NCI-H526 (cell line): ENCODE measurements around the gene SYNPR.

ENCODE experiments used
- DNase-seq, 2 experiments: peaks; one replicate each; lab custom pipeline; 2025; lab: John Stamatoyannopoulos, UW

Gene SYNPR

DNA sequence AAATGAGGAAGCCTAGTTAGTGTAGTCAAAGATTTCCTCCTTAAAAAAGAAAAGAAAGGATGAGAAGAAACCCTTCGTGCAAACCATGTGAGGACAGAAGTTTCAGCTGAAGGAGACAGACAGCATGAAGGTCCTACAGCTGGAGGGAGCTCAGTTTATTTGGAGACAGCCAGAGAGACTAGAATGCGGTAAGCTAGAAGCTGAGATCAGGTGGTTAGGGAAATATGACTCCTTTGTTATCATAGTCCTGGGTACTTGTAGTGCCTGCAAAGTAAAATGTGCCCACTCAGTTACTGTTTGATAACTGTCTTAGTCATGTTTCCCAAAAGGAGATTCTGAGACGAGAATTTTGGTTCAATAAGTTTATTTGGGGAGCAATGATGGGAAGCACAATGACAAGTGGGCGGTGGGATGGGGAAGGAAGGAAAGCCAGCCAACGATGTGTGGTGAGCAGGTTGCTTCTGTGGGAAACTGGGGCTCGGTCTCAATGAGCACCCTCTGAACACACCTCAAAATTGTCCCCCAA lies 195.6 kb downstream of the SYNPR start:
- DNase-seq: no peak

DNA sequence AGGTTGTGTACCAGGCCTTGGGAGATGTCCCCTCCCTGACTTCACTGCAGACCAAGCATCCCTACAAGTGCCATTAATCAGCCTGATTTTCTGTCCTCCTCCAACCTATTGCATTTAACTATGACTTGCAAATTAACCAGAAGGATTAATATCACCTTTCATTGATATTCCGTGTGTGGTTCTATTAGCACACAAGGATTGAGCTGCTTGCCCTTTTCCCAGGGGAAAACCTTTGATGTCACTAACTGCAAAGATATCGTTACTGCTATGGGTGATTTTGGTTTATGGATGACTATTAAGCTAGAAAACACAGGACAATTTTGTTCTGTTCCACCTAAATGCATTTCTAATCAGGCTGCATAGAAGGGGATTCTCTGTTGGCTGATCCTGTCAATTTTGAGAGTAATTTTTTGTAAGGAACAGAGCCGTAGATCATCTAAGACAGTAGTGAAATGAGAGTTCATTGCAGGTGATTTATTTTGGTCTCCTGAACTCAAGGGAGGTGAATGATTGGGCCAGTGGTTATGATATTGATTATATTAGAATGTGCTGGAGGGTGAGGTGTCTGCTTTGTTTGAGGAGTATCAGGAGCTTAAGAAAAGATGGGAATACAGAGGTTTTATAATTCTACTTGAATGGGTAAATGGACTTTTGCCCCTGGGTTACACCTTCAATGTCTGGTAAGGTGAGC lies 196.9 kb downstream of the SYNPR start:
- no peak for DNase-seq

DNA sequence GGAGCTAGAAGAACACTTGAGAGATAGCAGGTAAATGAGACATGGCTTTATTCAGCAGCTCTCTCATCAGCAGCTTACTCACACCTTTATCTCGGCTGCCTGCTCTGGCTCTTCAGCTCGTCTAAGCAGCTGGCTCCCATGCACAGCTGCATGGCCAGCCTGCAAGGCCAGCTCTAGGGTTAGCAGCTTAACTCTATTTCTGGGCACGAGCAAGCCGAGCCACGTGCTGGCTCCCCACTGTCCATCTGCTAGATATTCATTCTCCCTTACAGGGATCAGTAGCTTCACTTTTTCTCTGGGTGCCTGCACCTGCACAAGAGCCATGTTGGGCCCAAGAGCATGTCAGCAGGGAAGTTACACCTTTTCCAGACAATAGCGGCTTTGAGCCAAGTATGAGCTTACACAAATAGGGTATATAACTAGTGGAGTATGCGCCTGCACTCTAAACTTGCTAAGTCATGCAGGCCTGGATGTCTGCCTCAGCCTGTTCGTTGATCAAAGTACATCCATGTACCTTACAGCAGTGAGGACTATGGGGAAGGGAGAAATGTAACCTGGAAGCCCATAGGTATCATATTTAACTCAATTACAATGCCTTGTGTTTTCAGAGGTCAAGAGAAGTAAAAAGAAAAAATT lies 199.5 kb downstream of the SYNPR start:
- no peak for DNase-seq

DNA sequence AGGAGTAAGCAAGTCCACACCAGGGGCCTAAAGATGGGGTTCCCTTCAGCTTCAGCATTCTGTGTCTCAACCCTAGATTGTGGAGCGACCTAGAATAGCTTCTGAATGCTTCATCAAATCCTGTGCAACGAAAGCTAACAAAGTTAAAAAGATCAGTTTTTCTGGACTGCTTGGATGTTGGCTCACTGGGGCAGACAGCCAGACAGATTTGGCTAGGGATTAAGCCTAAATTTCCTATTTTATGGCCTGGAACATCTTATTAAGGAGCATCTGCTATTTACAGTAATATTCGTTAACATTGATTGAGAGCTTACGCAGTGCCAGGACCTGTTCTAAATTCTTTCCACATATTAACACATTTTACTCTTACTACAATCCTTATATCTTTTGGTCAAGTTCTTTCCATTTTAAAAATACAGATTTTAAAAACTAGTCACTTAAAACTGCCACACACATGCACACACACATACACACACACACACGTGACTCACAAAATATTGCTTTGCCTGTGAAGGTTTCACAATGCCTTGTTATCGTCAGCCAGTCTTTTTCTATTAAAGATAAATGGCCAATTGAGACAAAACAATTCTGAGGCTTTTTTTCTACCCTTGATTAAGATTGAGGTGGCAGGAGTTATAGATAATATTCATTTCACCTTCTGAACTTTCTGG lies 201.0 kb downstream of the SYNPR start:
- DNase-seq: no peak

DNA sequence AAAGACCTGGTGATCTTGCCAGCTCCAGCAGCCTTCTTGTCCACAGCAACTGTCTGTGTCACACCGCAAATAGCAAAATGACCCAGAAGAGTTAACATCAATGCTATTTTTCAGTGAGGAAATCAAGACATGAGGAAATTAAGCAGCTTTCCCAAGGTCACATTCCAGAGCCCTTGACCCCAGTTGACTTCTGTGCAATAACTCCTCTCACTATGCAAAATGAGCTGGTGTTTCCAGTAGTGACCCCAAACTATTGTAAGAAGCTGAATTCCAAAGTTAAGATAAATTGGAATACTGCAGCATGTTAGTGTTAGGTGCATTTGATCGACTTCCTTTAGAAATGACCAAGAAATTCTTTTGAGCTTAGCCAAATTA lies 201.5 kb downstream of the SYNPR start:
- no peak for DNase-seq

DNA sequence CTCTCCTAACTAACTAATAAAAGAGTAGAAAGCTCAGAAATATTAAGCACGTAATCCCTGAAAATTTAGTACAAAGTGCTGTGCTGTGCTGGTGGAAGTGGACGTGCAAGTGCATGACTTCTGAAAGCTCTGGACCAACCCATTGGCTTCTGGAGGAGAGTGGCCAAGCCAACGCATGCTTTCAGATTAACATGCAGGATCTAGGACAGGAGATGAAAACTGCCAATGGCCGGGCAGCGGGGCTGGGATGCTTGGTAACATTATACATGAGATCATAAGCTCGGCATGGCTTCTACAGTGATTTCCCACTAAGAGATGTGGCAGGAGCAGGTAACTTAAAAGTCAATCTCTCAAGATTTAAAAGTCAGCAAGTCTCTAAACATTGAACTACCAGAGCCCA lies 203.5 kb downstream of the SYNPR start:
- no peak for DNase-seq

DNA sequence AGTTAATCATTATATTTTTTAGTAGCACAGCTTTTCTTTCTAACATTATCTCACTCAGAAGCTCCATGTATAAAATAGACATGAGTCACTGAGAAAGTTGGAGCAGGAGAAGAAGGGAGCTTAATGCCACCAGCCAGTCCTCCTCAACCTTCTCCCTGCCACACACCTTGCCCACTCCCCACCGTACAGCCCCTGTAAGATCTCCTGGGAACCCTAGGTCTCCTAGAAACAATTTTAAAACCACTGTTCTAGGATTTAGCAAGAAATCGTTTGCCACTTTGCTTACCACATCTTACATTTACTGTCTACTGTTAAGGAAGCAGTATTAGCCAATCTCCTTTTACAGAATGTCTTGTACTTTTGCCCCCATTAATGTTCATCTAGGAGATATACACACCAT lies 204.2 kb downstream of the SYNPR start:
- no peak for DNase-seq

DNA sequence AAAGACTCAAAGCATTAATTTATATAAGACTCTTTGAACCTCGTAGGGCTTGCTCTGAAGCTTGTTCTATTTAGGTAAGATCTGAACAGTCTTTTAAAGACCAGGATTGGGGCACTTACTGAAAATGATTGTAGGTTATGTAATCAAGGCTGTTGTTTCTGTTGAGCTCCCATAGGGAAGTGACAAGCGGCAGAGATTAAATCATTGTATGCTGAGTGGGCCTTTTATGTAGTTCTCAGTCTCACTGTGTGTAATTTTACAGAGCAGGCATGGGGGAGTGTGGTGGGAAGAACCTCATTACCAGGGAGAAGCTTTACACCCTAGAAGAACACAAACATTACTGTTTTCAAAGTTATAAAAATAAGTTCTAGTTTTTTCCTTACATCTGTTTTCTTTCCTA lies 214.4 kb downstream of the SYNPR start:
- DNase-seq: no peak

DNA sequence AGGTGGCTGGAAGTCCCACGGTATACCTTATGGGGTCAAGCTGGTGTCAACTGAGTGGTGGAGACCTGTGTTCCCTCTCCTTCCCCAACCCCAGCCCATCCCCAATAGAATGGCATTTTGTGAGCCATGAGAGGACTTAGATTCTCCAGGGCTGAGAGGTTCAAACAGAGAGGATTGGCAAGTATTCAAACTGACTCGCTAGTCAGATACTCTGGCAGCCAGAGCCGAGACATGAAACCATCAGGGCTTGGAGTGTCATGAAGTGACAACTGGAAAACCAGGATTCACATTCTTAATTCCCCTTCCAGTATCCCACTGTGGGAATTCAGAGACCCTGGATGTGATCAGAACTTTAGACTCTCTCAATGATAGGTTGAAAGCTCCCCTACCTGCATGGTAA lies 215.0 kb downstream of the SYNPR start:
- no peak for DNase-seq

DNA sequence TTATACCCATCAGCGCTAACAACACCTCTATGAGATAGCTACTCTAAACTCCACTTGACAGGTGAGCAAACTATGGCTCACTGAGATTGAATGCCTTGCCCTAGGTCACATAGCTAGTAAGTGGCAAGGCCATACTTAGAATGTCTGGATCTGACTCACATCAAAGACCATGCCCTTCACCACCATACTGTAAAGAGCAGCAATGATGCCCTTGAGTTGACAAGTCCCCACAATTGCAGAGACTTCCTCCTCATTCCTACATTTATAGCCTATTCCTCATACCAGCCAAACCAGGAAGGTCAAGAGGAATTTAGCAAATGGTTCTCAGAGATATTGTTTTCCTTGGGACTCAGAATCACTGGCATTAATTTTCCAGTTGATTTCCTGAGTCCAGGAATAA lies 216.5 kb downstream of the SYNPR start:
- no peak for DNase-seq

DNA sequence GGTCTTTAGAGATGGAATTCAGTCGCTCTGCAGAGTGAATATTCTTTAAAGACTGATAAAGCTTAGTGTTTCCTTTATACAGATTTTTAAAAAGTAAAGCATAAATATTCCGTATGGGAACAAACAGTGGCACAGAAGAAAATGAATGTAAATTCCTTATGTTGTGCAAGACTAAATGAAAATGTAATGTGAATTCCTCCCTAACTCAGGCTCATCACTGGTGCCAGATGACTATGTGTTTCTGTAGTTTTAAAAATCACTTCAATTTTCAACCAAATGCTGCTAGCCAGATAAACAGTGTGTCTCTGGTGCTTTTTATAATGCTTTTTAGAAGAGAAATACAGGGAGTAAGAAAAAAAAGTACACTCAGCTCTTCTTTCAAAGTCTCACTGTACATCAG lies 219.5 kb downstream of the SYNPR start:
- DNase-seq: no peak

DNA sequence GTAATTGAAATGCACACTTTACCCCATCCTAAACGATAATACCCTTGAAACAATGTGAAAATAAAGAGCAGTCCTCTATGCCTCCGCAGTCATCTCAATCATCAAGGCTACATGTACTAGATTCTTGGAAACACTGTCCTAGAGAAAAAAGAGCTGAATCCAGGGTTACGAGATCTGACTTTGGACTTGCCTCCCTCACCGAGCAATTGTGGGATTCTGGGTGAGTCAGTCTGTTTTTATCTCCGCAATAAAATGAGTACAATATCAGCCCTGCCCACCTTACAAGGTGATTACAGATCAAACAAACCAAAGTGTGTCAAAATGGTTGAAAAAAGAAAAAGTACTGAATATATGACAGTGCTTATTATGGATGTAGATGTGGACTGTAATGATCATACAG lies 222.1 kb downstream of the SYNPR start:
- no peak for DNase-seq

DNA sequence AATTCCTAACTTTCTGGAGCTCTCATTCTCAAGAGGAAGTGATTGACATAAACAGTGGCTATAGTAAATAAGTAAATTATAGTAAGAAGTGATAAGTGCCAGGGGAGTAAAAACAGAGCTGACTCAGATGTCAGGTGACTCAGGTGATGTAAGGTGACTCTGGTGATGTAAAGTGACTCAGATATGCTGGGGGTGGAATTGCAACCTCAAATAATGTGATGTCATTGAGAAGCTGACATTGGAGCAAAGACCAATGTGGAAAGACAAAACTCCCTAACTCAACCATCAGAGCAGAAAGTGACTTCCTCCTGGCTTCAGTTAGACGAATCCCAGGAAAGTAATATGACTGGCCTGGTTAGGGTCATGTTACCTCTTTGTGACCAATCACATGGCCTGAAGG lies 230.2 kb downstream of the SYNPR start:
- no peak for DNase-seq

DNA sequence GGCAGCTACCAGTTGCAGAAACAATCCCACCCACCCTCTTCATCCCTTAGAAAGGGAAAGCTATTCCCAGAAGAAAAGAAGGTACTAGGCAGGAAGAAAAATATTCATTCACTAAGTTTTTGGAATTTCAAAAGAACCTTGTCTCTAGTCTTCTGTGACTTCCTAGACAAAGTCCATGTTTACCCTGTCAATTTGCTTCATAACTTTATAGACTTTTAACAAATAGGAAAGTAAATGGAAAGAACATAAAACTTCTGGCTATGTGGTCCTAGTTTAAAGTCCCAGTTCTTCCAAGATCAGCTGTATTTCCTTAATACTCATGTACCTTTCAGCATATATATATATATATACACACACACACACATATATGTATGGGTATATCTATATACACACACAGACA lies 230.7 kb downstream of the SYNPR start:
- DNase-seq: no peak

DNA sequence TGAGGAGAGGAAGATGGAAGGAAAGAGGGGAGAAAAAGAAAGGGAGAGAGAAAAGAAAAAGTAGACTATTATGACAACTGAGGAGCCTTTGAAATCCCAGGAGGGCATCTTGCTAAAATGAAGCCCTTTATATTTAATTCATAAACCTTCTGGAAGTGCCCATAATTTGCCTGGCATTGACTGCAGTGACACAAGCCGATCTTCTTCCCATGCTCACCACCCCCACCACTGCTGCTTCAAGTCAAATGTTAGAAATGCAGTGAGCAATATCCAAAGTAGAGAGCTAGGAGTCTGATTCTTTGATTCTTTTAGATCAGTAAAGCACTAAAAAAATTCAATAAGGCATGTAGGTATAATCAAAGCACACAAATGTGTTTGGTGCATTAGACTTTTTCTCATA lies 235.7 kb downstream of the SYNPR start:
- DNase-seq: no peak

DNA sequence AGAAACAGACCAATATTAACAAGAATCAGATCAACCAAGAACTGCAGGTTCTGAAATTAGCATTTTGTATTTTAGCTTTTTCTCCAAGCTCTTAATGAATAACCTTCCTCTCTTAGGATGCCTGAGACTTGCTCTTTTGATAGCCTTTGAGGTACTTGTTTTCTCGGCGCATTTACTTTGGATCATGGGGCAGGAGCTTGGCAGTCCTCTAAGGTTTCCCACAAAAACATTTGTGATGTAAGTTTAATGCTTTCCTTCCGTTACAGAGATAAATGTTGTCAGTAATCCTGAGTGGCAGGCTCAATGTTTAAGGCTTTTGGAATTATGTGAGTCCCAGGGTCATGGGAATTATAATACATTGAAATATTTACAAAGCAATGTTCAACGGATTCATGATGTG lies 236.6 kb downstream of the SYNPR start:
- DNase-seq: no peak

DNA sequence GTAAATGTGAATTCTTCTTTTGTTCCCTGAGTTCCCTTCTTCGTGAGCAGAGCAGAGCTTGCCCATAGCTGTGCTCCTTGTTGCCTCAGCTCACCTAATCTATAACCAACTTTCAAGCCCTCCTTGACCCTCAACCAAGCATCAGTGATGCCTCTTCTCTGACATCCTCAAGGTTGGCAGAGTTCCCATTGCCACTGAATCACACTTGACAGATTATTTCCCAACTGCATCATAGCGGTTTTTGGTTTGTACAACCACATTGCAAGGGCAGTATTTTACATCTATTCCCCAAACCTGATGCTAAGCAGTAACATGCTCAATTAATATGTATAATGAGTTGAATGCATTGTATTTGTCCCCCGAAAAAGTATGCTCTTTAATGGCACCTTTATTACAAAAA lies 241.3 kb downstream of the SYNPR start:
- DNase-seq: no peak

DNA sequence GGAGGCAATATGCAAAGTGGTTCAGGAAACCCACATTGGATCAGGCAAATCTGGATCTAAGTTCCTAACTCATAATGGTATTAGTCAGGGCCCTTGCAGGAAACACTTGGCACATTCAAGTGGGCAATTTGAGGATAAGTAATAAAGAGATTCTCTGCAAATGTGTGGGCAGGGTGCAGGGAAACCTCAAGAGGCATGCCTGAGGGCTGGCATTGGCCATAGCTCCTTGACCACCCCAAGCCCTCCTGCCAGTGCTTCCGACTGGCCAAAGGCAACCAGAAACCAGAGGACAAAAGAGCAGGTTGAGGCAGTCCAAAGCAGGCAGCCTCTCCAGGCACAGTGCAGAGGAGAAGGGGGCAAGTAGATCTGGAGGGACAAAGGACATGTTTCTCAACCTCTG lies 243.5 kb downstream of the SYNPR start:
- no peak for DNase-seq

DNA sequence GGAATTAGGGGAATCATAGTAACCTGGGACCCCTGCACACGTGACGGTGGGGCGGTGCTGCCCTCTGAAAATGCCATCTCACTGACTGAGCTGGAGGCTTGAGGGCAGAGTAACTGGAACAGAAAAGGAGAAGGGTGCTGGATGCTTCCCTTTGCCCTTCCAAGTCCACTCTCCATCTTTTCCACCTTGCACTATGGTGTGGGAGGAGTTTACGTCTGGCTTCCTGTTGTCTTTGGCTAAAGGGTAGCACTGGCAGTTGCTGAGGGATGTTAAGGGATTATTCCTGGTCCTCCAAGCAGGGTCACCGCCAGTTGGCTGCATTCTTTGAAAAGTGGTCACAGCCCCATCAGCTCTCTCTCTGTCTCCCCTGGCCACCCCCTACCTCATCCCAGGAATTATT lies 245.0 kb downstream of the SYNPR start:
- DNase-seq: no peak

DNA sequence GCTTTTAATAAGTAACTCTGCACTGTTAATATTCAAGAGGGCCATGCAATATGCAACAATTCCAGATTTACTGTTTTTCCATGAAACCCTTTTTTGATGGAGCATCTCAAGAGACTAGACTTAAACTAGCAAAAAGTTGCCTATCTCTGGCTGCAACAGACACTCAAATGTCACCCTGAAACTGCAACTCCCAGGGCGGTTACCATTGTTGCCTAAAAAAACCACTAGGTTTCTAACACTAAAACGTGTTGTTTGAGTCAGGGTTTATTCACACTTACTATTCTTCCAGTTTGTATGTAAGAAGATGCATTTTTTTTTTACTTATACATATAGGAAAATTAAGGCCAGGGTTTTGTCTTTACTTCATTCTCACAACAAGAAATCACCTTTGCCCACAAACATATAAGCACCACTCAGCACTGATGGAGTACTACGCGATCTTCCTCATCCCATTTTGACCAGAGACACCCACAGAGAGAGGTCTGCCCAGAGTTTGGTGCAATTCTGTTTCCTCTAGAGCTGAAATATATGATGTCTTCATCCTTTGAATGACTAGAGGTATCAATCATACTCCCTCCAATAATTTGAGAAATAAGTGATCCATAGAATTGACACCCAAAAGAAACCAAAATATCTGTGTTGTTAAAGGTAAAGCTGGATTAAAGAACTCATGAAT lies 250.4 kb downstream of the SYNPR start:
- DNase-seq: no peak

DNA sequence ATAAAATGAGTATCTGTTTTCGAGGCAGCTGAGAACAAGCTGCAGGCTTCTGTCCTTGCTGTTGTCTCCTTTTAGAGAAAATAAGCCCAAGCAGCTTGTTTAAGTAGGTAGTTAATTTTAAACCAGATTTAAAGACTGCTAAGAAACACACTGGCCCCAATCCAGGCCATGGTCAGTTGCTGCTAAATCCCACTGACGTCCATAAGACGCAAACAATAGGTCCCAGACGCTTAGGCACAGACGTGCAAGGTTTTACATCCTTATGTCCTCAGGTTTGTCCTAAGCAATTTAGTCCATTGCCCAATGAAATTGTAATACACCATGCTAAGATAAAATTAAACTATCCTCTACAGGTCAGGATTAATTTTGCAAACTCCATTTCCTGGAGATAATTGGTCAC lies 254.4 kb downstream of the SYNPR start:
- no peak for DNase-seq

DNA sequence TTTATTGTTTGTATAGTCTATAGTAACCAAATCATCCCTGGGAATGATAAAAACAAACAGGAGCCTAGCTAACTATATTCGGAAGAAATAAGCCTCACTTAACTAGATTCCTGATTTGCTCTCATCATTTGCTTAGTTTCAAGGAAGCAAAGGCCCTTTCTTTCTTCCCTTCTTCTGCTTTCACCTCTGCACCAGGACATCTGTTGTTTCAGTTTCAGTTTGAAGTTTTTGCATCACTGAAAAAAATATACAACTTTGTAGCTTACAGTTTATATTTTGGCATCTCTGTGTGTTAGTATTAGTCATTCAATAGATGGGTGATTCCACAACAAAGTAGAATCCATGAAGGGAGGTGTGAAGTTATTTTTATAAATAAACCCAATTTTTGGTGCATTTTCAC lies 260.8 kb downstream of the SYNPR start:
- DNase-seq: no peak

DNA sequence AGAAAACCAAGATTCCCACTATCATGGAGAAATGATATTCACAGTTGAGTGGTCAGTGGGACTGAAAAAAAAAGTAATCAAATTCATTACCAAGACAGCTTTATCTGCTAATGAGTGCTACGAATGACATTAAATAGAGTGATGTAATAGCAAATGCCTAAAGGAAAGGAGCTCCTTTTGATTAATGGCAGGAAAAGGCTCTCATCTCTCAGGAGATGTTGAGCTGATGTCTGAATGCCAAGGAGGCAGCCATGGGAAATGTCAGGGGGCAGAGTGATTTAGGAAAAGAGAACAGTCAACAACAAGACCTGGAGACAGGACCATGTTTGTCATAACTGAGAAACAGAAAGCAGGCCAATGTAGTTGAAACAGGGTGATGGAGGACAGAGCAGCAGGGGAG lies 277.7 kb downstream of the SYNPR start:
- DNase-seq: no peak
